NCI-H2171 treated with DMSO at 0.1 percent for 48 hours (cell line): ENCODE data around the gene SCLT1.
"Not testable (repeated sequence)": the region's sequence is repeated elsewhere in the genome, so short reads cannot be mapped to it uniquely, and the experiment has no call there.

ENCODE experiments used
- DNase-seq: peaks from one replicate; lab custom pipeline; 2025; lab: John Stamatoyannopoulos, UW

The SCLT1 gene

DNA sequence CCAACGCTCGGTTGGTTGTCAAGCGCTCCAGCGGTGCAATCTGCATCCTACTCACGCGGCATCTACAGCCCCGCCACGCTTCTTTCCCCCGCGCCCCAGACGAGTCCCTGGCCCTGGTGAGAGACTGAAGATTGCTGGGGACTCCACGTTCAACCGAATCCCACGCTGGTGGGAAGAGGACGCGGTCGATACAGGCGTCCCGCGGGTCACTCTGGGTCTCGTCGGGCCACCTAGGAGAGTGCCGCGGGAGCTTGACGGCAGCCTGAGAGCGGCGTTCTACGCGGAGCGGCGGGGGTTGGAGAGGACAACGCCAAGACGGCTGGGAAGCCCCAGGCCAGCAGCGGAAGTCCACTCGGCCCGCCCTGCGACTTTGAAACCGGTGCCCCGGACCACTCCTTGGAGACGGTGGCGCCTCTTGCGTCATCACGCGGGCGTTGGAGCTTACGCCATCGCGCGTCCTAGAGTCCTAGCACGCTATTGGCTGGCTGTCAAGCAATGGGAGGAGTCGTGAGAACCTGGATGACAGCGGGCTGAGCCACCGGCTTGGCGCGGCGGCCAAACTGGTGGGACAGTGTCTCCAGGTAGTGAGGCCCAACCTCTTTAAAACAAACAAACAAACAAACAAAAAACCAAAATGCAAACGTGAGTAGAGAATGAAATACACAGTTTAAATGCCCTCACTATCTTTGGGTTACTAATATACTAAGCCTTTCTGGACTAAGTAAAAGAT, at the start of gene SCLT1:
SCLT1 (minus strand) TSS at position 349 of the 730 bp plus-strand sequence. CDS start 436 bp downstream, outside the sequence.
- peak; percentile 78 for DNase-seq

DNA sequence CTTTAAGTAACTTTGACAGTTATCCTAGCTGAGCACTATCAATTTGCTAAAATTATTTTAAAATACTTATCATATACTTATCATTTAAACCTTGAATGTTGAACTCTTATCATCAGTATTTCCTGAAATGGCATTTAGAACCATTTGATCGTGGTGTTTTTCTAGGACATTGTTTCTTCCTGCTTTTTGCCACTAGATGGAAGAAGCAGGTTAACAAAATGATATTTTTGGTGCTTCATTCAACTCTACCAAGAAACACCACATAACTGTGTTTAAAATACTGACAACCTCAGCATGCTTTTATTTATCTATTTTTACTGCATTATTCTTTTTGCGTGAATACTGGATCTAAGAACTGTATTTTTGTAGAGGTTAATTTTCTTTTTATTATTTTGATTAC, 47.2 kb upstream of the SCLT1 start:
- DNase-seq, result no peak

DNA sequence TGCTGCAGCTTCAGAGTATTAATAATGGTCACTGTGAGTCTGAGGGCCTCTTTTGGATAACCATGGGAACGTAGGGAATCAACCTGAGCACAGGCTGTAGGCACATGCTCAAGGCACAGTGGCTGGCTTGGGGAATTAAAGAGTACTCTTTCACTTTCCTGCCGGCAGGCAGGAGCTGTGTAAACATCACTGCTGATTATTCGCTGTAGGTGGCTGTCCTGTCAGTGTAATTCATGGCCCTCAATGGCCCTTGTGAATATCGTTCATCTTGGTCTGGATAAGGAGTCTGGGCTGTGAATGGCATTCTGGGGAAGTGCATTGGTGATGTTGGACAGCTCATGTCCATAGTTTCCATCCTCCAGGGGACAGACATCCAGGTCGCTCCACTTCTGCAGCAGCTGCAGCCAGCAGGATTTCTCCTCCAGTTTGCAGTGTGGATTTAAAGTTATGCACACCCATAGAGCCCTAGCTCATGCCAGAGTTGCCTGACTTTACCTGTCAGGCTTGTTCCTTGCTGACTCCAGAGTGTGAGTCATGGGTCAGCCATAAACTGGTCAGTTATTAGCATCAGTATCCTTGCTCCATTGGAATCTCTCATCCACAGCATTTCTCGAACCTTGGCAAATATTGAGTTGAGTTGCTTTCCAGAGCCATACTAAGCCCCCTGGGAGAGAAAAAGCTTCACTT, 45.6 kb upstream of the SCLT1 start:
- DNase-seq, result no peak

DNA sequence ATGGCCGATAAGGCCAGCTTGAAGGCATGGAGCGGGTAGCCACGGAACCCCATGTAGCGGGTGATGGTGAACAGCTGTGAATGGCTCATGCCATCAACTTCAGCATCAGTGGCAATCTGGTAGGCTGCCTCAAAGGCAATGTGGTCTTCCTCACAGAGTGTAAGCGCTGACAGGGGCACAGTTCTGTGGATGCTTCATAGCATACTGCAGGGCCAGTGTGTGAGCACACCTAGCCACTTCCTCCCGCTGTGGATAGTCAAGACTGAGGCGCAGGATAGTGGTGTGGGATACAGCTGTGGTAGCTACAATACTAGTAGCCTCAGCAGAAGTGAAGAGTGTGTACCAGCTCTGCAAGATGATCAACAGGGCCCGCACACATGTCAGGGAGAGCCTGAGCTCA, 43.1 kb upstream of the SCLT1 start:
- DNase-seq, result no peak

DNA sequence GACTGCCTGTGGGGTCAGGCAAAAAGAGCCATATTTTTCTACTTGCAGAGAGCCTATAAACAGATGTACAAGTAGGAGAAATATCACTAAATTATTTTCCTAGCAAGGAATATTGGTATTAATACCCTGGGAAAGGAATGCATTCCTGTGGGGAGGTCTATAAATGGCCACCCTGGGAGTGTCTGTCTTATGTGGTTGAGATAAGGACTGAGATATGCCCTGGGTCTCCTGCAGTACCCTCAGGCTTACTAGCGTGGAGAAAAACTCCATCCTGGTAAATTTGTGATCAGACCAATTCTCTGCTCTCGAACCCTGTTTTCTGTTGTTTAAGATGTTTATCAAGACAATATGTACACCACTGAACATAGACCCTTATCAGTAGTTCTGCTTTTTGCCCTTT, 38.0 kb upstream of the SCLT1 start:
- DNase-seq, result no peak

DNA sequence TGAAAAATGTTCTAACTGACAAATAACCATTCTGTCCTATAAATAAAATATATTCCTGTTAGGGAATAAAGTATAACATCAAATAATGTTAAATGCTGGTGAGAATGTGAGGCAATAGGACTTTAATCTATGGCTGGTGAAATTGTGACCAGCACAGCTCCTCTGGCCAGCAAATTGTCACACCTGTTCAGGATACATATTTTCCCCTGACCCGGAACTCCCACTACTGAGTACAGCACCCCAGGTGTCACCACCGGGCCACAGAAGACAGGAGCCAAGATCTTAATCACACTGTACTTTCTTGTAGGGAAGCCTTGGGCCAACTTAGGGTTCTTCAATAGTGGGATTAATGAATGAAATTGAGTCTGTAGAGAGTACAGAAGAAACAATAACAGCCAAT, 35.8 kb upstream of the SCLT1 start:
- no peak for DNase-seq

DNA sequence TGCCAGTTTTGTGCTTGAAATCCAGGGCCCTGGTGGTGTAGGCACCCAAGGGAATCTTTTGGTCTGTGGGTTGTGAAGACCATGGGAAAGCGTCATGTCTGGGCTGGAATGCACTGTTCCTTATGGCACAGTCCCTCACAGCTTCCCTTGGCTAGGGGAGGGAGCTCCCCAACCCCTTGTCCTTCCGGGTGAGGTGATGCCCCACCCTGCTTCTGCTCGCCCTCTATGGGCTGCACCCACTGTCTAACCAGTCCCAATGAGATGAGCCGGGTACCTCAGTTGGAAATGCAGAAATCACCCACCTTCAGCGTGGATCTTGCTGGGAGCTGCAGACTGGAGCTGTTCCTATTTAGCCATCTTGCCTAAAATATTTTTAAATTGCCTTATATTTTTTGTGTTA, 33.3 kb upstream of the SCLT1 start:
- DNase-seq, result not testable (repeated sequence)

DNA sequence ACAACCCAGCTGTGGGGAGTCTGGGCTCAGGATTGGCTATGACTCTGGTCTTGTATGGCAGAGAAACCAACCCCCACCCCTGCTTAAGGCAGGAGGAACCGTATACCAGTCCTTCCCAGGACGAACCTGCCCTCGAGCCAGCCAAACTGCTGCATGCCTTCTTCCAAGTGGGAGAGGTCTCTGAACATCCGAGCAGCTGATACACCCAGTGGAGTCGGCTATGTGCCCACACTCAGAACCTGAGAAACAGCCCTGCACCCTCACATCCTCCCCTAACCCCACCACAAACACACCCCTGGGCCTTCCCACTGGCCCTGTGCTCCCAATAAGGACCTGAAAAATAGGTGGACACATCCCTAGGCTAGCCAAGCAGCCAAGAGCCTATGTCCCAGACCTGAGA, 24.4 kb upstream of the SCLT1 start:
- no peak for DNase-seq

DNA sequence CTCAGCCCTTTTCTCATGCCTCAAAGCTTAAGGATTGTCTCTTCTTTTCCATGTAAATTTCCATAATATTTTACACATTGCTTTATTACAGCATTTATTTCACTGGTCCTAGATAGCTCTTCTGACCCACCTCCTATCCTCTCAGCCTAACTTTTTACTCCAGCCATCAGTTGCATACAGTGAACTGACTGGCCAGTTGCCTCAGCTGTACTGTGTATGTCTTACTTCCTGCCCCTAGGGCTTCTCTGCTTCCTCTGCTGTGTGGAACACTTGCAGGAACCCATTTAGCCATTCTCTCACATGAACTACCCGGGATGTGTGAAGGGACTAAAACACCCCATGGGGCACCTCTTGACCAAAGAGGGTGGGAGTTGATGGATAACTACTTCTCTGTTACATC, 20.6 kb upstream of the SCLT1 start:
- no peak for DNase-seq

DNA sequence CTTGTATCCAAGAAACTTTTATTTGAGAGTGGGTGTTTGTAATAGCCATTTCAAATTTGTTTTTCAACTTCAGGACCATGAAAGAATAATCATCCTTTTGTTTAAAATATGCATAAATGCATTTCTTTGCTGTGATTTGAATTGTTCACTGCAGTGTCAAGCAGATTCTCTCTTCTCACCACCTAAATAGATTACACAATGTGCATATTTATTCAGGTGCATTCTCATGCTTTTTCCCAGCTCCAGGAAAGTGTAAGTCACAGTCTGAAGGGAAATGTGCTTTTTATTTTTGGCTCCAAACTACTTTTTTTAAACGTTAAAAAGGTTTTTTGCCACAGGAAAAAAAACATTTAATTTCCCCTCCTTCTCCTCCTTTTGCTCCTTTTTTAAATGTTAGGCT, 20.1 kb upstream of the SCLT1 start:
- no peak for DNase-seq

DNA sequence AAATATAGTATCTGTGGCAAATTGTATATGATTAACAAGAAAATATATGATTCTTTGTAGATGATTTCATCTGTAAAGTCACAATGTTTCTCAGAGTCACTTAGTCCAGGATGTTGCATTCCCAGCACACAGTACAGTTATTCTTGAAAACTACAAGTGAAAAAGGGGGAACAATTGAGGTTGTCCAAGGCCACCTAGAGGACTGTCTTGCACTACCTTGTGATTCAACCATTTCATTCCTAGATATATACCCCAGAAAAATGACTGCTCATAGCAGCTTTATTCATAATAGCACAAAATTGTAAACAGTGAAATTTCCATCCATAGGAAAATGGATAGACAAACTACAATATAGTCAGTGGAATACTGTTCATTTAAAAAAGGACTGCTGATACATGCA, 18.6 kb upstream of the SCLT1 start:
- DNase-seq, result no peak

DNA sequence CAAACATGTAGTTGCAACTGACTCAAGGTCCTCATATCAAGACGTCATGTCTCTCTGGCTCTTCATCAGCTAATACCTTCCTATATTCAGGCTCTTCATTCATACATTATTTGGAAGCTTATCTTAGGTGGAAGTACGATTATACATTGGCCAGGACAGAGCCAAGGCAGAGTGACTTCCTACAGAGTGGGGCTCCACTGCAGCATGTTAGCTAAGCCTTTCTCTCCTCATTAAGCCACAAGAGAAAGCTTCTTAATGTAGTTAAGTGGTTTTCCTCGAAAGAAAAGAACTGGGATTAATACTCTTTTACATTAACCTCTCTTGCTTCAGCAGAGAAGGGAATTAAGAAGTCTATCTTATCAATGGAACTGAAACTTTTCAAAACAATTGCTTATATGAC, 17.6 kb upstream of the SCLT1 start:
- no peak for DNase-seq

DNA sequence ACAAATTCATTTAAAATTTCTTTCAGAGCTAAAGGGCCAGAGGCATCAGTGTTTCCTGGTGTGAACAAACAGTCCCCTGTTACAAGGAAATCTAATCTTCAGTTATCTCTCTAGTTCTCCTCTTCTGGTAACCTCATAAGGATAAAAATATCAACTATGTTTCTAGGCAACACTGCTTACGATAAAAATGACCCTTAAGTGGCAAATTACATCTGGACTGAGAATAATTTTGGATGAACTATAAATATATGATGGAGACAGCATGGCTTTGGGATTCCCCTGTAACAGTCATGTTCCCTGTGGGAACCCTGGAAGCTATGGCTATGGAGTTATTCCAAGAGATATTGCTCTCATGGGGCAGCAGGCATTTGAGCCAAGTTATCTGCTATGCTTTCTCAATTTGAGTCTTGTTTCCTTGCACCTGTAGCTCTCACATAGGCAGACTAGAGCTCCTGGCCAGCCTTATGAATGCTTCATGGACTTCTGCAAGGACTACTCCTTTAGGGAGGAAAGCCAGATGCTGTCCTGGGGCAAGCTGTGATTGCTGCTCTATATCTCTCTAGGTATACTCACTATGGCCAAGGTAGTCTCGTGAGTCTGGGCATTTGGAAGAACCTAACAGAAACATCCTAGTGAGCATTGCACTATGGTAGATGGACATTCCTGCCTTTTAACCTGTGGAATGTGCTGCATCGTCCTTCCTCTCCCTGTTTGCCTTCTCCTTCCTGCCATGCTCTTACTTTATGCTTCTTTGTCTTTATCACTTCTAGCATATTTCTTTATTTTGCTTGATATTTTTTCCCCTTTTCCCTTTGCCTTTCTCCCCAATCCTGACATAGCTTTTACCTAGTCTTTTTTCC, 16.9 kb upstream of the SCLT1 start:
- no peak for DNase-seq

DNA sequence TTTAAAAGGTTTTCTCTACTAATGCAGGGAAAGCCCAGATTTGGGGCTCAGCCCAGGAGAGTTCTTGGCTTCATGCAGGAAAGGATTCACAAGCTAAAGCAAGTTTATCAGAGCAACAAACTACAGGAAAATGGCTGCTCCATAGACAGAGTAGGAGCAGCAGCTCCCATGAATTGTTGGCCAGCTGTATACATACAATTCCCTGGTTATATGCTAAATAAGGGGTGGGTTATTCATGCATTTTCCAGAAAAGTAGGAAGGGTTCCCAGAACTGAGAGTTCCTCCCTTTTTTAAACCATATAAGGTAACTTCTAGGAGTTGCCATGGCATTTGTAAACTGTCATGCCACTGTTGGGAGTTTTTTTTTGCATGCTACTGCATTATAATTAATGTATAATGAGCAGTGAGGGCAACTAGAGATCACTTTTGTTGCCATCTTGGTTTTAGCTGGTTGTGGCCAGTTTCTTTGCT, 5.2 kb upstream of the SCLT1 start:
- no peak for DNase-seq

DNA sequence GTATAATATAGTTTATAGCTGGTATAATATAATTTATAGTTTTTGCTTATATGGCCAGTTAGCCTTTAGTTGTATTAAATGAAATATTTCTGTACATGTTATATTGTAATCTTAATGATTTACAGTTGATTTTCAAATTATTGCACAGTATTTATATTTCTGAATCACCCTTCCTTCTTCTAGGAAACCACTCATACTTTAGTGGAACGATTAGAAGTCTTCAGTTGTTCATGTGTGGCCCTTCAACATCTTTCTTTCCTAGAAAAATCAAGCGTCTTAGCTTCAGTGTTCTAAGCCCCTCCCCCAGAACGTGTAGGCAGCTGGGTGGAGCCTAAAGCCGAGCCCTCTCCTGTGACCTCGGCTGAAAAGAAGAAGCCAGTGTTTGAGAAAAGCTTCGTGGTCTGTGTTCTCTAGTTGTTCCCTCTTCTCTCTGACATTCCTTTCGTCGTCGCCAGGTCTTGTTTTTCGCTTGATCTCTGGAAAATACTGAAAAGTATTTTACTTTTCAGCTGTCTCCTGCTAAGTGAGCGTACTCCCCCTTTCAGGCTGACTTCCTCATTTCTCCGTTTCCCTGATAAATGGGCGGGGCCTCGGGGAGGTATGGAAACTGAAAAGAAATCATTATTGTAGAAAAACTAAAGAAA, 2.6 kb upstream of the SCLT1 start, which contains the start of gene C4orf33:
C4orf33 (plus strand) TSS at position 342 of the 644 bp plus-strand sequence. CDS start 6,459 bp downstream, outside the sequence.
- DNase-seq, result peak; percentile 46

DNA sequence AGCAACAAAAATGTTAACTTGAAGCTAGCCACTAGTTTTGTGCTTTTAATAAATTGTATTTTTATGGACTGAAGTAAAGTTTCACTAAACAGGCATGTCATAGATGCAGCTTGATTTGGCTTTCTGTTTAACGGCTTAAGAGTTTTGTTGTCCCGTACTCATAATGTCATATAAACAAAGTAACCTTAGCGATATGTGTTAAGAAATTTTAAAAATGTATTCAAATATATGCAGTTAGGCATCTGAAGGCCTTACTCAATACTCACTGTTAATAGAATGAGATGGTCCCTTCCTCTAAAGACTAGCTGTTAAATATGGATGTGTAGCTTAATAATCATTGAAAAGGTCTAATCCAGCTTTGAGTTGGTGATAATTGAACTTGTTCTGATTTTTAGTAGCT, 1.0 kb upstream of the SCLT1 start:
- DNase-seq, result no peak

DNA sequence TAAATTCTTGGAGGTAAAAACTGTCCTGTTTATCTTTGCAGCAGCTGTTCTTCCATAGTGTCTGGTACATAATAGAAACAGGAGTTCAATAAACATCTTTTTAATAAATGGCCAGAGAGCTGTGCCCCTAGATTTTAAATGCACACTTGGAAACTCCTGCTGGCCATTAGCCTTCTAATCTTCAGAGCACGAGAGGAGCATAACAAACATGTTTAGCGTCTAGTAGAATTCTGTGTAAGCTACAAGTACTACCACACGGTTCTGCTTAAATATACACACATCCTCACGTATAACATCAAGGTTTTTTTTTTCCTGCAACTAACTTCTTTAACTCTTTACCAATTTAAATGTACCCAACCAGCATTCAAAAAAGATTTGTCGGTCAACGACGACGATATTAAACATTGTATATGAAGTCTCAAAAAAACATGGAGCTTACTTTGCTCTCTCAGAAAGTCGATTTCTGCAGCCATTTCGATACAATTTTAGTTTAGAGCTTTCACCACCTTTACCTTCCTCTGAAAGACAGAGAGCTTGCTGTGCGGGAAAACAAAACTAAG, 628 bp downstream of the SCLT1 start:
- DNase-seq, result no peak

DNA sequence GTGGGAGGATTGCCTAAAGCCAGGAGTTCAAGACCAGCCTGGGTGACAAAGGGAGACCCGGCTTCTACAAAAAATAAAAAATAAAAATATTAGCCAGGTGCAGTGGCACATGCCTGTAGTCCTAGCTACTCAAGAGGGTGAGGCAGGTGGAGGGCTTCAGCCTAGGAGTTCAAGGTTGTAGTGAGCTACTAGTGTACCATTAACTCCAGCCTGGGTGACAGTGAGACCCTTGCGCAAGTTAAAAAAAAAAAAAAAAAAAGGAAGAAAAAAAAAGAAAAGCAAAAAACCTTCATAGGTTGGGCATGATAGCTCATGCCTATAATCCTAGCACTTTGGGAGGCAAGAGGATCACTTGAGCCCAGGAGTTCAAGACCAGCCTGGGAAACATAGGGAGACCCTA, 5.8 kb downstream of the SCLT1 start:
- no peak for DNase-seq

DNA sequence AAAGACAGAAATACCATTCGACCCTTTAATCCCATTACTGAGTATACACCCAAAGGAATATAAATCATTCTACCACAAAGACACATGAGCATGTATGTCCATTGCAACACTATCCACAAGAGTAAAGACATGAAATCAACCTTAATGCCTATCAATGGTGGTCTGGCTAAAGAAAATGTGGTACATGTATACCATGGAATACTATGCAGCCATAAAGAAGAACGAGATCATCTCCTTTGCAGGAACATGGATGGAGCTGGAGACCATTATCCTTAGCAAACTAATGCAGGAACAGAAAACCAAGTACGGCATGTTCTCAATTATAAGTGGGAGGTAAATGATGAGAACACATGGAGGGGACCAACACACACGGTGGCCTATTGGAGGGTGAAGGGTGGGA, 7.9 kb downstream of the SCLT1 start:
- DNase-seq, result no peak

DNA sequence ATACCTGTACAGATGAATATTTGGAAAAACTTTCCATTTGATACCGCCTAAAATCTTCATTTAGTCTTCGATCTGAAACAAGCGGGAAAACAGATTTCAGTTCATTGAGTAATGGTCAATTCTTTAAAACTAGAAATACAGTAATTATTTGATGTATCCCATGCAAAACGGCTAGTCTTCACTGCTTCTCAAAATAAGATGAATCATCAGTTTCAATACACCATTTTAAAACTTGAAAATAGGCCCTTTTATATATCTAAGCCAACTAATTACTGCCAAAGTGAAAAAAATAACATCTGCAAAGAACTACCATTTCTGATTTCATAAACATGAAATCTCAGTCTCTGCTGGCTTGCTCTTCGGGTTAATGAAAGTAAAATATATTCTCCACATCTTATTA, 11.0 kb downstream of the SCLT1 start:
- no peak for DNase-seq

DNA sequence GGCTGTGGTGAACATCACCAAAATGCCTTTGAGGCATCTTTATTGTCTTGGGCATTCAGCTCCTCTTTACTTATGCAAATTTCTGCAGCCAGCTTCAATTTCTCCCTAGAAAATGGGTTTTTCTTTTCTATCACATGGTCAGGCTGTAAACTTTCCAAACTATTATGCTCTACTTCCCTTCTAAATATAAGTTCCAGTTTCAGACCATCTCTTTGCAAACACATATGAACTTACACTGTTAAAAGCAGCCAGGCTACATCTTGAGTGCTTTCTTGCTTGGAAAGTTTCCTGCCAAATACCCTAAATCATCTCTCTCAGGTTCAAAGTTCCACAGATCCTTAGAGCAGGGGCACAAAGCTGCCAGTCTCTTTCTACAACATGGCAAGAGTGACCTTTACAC, 13.2 kb downstream of the SCLT1 start:
- DNase-seq, result no peak

DNA sequence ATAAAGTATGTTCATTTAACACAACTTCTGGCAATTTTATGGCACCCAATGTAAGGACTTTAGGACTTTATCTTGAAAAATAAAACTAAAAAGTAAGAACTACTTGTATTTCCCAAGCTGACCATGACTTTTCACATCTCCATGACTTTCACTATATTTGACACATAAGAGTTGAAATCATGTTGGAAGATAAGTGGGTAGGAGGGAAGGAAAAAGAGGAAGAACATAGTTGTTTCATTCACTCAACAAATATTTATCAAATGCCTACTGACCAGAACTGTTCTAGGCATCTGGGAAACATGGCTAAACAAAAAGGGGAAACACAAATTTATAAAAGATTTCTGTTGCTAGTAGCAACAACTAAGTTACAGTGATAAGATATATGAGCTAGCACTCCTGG, 16.0 kb downstream of the SCLT1 start:
- no peak for DNase-seq
